HG02885 (cell line): ENCODE measurements around the gene PRKCH.

ENCODE experiments used
- ATAC-seq: cut with Tn5 transposase; IDR thresholded peaks from one replicate; pipeline ENCODE4 v1.9.1; 2021; ENCODE audit warnings: mild to moderate bottlenecking; ENCODE audit not compliant: unreplicated experiment, poor library complexity

The PRKCH gene

GRCh38 chr14:61358554-61359226 is 37.3 kb downstream of the PRKCH start:
- no peak for ATAC-seq

GRCh38 chr14:61360796-61361525 is 39.6 kb downstream of the PRKCH start:
- ATAC-seq = no peak

GRCh38 chr14:61362072-61362750 is 40.8 kb downstream of the PRKCH start:
- no peak for ATAC-seq

GRCh38 chr14:61364243-61364642 is 42.9 kb downstream of the PRKCH start:
- no peak for ATAC-seq

- no peak for ATAC-seq
Observed at GRCh38 chr14:61365667-61366212, 44.4 kb downstream of the PRKCH start.

- ATAC-seq = no peak
Observed at GRCh38 chr14:61368114-61368710, 46.8 kb downstream of the PRKCH start.

GRCh38 chr14:61368781-61369453 is 47.5 kb downstream of the PRKCH start:
- ATAC-seq = no peak

- no peak for ATAC-seq
Observed at GRCh38 chr14:61369454-61369810, 48.1 kb downstream of the PRKCH start.

GRCh38 chr14:61372379-61372778 is 51.0 kb downstream of the PRKCH start:
- peak; percentile 32 for ATAC-seq

- peak; percentile 62 for ATAC-seq
Observed at GRCh38 chr14:61372842-61373555, 51.6 kb downstream of the PRKCH start.

- no peak for ATAC-seq
Observed at GRCh38 chr14:61374284-61374683, 52.9 kb downstream of the PRKCH start.

- no peak for ATAC-seq
Observed at GRCh38 chr14:61375218-61375617, 53.8 kb downstream of the PRKCH start.

- no peak for ATAC-seq
Observed at GRCh38 chr14:61376314-61376713, 54.9 kb downstream of the PRKCH start.

- ATAC-seq = no peak
Observed at GRCh38 chr14:61377749-61378148, 56.4 kb downstream of the PRKCH start.

- peak; percentile 44 for ATAC-seq
Observed at GRCh38 chr14:61379639-61380184, 58.3 kb downstream of the PRKCH start.

- no peak for ATAC-seq
Observed at GRCh38 chr14:61380984-61381383, 59.6 kb downstream of the PRKCH start.

GRCh38 chr14:61381553-61381952 is 60.2 kb downstream of the PRKCH start:
- no peak for ATAC-seq

GRCh38 chr14:61382842-61383241 is 61.5 kb downstream of the PRKCH start:
- ATAC-seq = no peak

GRCh38 chr14:61385002-61385685 is 63.8 kb downstream of the PRKCH start:
- ATAC-seq = peak; percentile 17
